Vagina (tissue), 2 donors: ENCODE measurements around the gene AMMECR1. TPM values are rescaled to one million over a fixed set of nuclear protein-coding genes. Genes with fewer than 3 reads are reported as not detected.
A peak's percentile ranks its signal among the peaks of the same experiment; 100 is the strongest.

ENCODE experiments used
- DNase-seq, 2 donors: peaks; one replicate each; pipeline ENCODE4 v3.0.0-alpha.2; 2017; ENCODE audit errors: extremely low spot score in 2 of 2
- H3K27ac ChIP-seq: fragments of 200-600 bp; sonication (generic); one replicate; pipeline ENCODE4 v1.5.1; 2019
- H3K27me3 ChIP-seq: fragments of 200-600 bp; sonication (generic); one replicate; pipeline ENCODE4 v1.5.1; 2019
- H3K36me3 ChIP-seq, 2 donors: fragments of 200-600 bp; sonication (generic); one replicate each; pipeline ENCODE4 v1.5.1; 2017 to 2019
- H3K4me1 ChIP-seq: fragments of 200-600 bp; sonication (generic); one replicate; pipeline ENCODE4 v1.5.1; 2019
- H3K4me3 ChIP-seq, 2 donors: fragments of 200-600 bp; sonication (generic); 1 replicate in 1 of 2; 2 replicates in 1 of 2; pipeline ENCODE4 v1.5.1; 2016 to 2019
- H3K9me3 ChIP-seq: fragments of 200-600 bp; sonication (generic); one replicate; pipeline ENCODE4 v1.5.1; 2019
- CTCF ChIP-seq, 3 experiments: fragments of 450-650 bp in 2 of 3; fragments of 200-600 bp in 1 of 3; sonication (generic) in 1 of 3; IDR thresholded peaks; one replicate each; pipeline ENCODE4 v1.5.1; 2017 to 2019; ENCODE audit warnings: antibody characterized with exemption in 3 of 3, mild to moderate bottlenecking in 2 of 3, moderate library complexity in 2 of 3
- POLR2A ChIP-seq, 2 donors: fragments of 450-650 bp; IDR thresholded peaks; one replicate each; pipeline ENCODE4 v1.6.1; 2017; ENCODE audit warnings: antibody characterized with exemption in 2 of 2, mild to moderate bottlenecking in 2 of 2, moderate library complexity in 2 of 2
- POLR2AphosphoS5 ChIP-seq, 2 donors: sonication (generic); formaldehyde crosslinking; IDR thresholded peaks; one replicate each; pipeline ENCODE4 v1.9.0; 2017; ENCODE audit warnings: antibody characterized with exemption in 2 of 2, mild to moderate bottlenecking in 2 of 2, low read depth in 1 of 2; ENCODE audit not compliant: insufficient read depth in 1 of 2
- intact Hi-C: fragments of 100-400 bp; cut with DNase I; formaldehyde crosslinking; loops from one replicate; pipeline ENCODE4 v1.15.1; 2023
- total RNA-seq: library from RNA; depleted of rRNA; stranded (reverse); fragments of >200 nt; gene quantifications from one replicate; pipeline ENCODE4 v1.2.3, GENCODE V29; 2016

AMMECR1 gene
- total RNA-seq, 1 donor from 2014 or later = 8.1 TPM

GRCh38 chrX:110170029-110170428, 147.9 kb downstream of the AMMECR1 start:
- no peaks in the 10 kb centered on the region for H3K4me1 ChIP-seq
- H3K27ac ChIP-seq = no peak overlapping the region
- H3K27me3 ChIP-seq = no peaks in the 10 kb centered on the region
- no peaks in the 10 kb centered on the region for H3K9me3 ChIP-seq
- H3K4me3 ChIP-seq = no peak overlapping the region
- DNase-seq = peak in 1 of 2 donors; percentile 58
- no peaks in the 10 kb centered on the region for H3K36me3 ChIP-seq
- no peak for TF ChIP-seq POLR2AphosphoS5 (IDR thresholded peaks at IDR 0.05; ENCODE audit: insufficient read depth in 1 of 2, low read depth in 1 of 2)
- no peak for TF ChIP-seq POLR2A (IDR thresholded peaks at IDR 0.05)
- intact Hi-C loops = no loop called here

GRCh38 chrX:110168585-110168984, 149.3 kb downstream of the AMMECR1 start:
- no peaks in the 10 kb centered on the region for H3K4me1 ChIP-seq
- no peaks in the 10 kb centered on the region for H3K9me3 ChIP-seq
- no peak for DNase-seq
- intact Hi-C loops = no loop called here
- no peak overlapping the region for H3K27ac ChIP-seq
- TF ChIP-seq CTCF (IDR thresholded peaks at IDR 0.05) (no peak), POLR2AphosphoS5 (IDR thresholded peaks at IDR 0.05; ENCODE audit: insufficient read depth in 1 of 2, low read depth in 1 of 2) (no peak), POLR2A (IDR thresholded peaks at IDR 0.05) (no peak)
- no peak overlapping the region for H3K4me3 ChIP-seq
- H3K36me3 ChIP-seq = no peaks in the 10 kb centered on the region
- no peaks in the 10 kb centered on the region for H3K27me3 ChIP-seq

- no peaks in the 10 kb centered on the region for H3K4me1 ChIP-seq
- no peaks in the 10 kb centered on the region for H3K36me3 ChIP-seq
- no peak overlapping the region for H3K27ac ChIP-seq
- intact Hi-C loops = no loop called here
- TF ChIP-seq CTCF (IDR thresholded peaks at IDR 0.05) (no peak), POLR2A (IDR thresholded peaks at IDR 0.05) (no peak), POLR2AphosphoS5 (IDR thresholded peaks at IDR 0.05; ENCODE audit: insufficient read depth in 1 of 2, low read depth in 1 of 2) (no peak)
- H3K9me3 ChIP-seq = no peaks in the 10 kb centered on the region
- no peak overlapping the region for H3K4me3 ChIP-seq
- no peaks in the 10 kb centered on the region for H3K27me3 ChIP-seq
- DNase-seq = no peak
Measured at GRCh38 chrX:110167952-110168451, 149.9 kb downstream of the AMMECR1 start.

GRCh38 chrX:110163488-110163887, 154.4 kb downstream of the AMMECR1 start:
- no peak overlapping the region for H3K4me3 ChIP-seq
- peaks cover 7% of the 10 kb centered on the region for H3K4me1 ChIP-seq
- TF ChIP-seq CTCF (IDR thresholded peaks at IDR 0.05) (no peak), POLR2A (IDR thresholded peaks at IDR 0.05) (no peak)
- intact Hi-C loops = no loop called here
- no peaks in the 10 kb centered on the region for H3K27me3 ChIP-seq
- peak in 1 of 2 donors; percentile 10 for DNase-seq
- no peaks in the 10 kb centered on the region for H3K9me3 ChIP-seq
- H3K27ac ChIP-seq = no peak overlapping the region
- no peaks in the 10 kb centered on the region for H3K36me3 ChIP-seq

- Histone ChIP-seq H3K9me3 (no peaks in the 10 kb centered on the region), H3K36me3 (no peaks in the 10 kb centered on the region), H3K27me3 (no peaks in the 10 kb centered on the region), H3K4me1 (peaks cover 7% of the 10 kb centered on the region), H3K27ac (no peak overlapping the region), H3K4me3 (no peak overlapping the region)
- peak in 1 of 2 donors; percentile 31 for DNase-seq
- intact Hi-C loops = no loop called here
- TF ChIP-seq POLR2AphosphoS5 (IDR thresholded peaks at IDR 0.05; ENCODE audit: insufficient read depth in 1 of 2, low read depth in 1 of 2) (no peak), POLR2A (IDR thresholded peaks at IDR 0.05) (no peak), CTCF (IDR thresholded peaks at IDR 0.05) (no peak)
Measured at GRCh38 chrX:110162867-110163266, 155.0 kb downstream of the AMMECR1 start.
